Upper lobe of left lung (tissue), 4 donors: Measurements from ENCODE around the gene CENPN.

Experiments
- EP300 ChIP-seq, 4 donors: sonication (generic); formaldehyde crosslinking; IDR thresholded peaks; one replicate each; pipeline ENCODE4 v1.5.1; 2017; ENCODE audit warnings: antibody characterized with exemption in 4 of 4, control low read depth in 2 of 4
- POLR2A ChIP-seq, 4 donors: fragments of 450-650 bp; IDR thresholded peaks; one replicate each; pipeline ENCODE4 v1.5.1; 2016 to 2017; ENCODE audit warnings: antibody characterized with exemption in 4 of 4, mild to moderate bottlenecking in 2 of 4
- POLR2AphosphoS5 ChIP-seq, 2 donors: sonication (generic); formaldehyde crosslinking; IDR thresholded peaks; one replicate each; pipeline ENCODE4 v1.5.1; 2017; ENCODE audit warnings: antibody characterized with exemption in 2 of 2
- TF ChIP-seq, protein P1 (sequence below), 6 experiments: fragments of 450-650 bp in 4 of 6; fragments of 200-600 bp in 2 of 6; sonication (generic) in 2 of 6; IDR thresholded peaks; one replicate each; pipeline ENCODE4 v1.5.1; 2016 to 2019; ENCODE audit warnings: antibody characterized with exemption in 6 of 6

DNA sequence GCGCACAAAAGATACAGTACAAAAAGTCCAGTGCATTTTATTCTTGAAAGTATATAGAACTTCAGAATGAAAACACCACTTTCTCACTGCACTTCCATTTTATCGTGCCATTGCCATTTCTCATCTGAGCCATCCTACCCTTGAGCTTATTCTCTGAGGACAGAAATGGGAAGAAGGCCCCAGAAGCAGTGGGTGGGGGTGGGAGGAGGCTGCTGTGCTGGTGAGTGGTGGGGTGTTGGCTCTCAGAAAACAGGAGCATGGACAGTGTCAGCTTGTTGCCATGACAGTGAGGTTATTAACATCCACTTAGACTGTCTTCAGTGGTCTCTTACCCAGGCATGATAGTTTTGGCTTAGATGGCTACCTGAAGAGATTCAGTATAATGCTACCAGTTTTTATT, 33.1 kb downstream of the CENPN start:
- TF ChIP-seq, protein P1, sequence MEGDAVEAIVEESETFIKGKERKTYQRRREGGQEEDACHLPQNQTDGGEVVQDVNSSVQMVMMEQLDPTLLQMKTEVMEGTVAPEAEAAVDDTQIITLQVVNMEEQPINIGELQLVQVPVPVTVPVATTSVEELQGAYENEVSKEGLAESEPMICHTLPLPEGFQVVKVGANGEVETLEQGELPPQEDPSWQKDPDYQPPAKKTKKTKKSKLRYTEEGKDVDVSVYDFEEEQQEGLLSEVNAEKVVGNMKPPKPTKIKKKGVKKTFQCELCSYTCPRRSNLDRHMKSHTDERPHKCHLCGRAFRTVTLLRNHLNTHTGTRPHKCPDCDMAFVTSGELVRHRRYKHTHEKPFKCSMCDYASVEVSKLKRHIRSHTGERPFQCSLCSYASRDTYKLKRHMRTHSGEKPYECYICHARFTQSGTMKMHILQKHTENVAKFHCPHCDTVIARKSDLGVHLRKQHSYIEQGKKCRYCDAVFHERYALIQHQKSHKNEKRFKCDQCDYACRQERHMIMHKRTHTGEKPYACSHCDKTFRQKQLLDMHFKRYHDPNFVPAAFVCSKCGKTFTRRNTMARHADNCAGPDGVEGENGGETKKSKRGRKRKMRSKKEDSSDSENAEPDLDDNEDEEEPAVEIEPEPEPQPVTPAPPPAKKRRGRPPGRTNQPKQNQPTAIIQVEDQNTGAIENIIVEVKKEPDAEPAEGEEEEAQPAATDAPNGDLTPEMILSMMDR (IDR thresholded peaks at IDR 0.05): no peak
- TF ChIP-seq POLR2A (IDR thresholded peaks at IDR 0.05) (no peak), EP300 (IDR thresholded peaks at IDR 0.05) (no peak), POLR2AphosphoS5 (IDR thresholded peaks at IDR 0.05) (no peak)
